Measurements from ENCODE around the gene EFS.

Gene EFS

GRCh38 chr14:23358553-23359166, 6.3 kb downstream of the EFS start:
- no peak for TF ChIP-seq CTCF (conservative IDR thresholded peaks at IDR 0.05; ENCODE audit: low read depth, low read length)
- no peak overlapping the region for H3K4me3 ChIP-seq (ENCODE audit: low read depth, low read length)
- no peak for DNase-seq (ENCODE audit: low read depth)

- TF ChIP-seq CTCF (conservative IDR thresholded peaks at IDR 0.05; ENCODE audit: low read depth, low read length), result no peak
- no peak for DNase-seq (ENCODE audit: low read depth)
- no peak overlapping the region for H3K4me3 ChIP-seq (ENCODE audit: low read depth, low read length)
Measured at GRCh38 chr14:23358042-23358441, 6.9 kb downstream of the EFS start.

DNA sequence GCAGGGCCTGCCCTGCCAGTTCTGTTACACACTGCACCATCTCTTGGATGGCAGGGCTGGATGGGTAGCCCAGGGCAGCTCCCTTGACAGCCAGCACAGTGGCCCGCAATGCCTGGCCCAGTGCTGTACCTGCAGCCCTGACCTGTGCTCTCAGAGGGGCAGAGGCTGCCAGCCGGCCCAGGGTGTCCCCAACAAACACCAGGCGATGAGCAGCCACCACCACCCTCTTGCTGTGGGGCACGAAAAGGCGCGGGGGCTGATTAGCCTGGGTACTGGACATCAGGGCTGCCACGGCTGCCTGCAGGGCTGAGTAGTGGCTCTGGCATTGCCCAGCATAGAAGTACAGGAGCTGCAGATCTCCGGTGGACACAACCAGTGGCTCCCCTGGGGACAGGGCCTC, 7.7 kb downstream of the EFS start:
- H3K4me3 ChIP-seq (ENCODE audit: low read depth, low read length), result no peak overlapping the region
- no peak for DNase-seq (ENCODE audit: low read depth)
- no peak for TF ChIP-seq CTCF (conservative IDR thresholded peaks at IDR 0.05; ENCODE audit: low read depth, low read length)

- TF ChIP-seq CTCF (conservative IDR thresholded peaks at IDR 0.05; ENCODE audit: low read depth, low read length), result no peak
- DNase-seq (ENCODE audit: low read depth), result no peak
- H3K4me3 ChIP-seq (ENCODE audit: low read depth, low read length), result no peak overlapping the region
Measured at GRCh38 chr14:23356662-23357061, 8.3 kb downstream of the EFS start.

GRCh38 chr14:23355871-23356435, 9.0 kb downstream of the EFS start:
- no peak for TF ChIP-seq CTCF (conservative IDR thresholded peaks at IDR 0.05; ENCODE audit: low read depth, low read length)
- no peak for DNase-seq (ENCODE audit: low read depth)
- no peak overlapping the region for H3K4me3 ChIP-seq (ENCODE audit: low read depth, low read length)

DNA sequence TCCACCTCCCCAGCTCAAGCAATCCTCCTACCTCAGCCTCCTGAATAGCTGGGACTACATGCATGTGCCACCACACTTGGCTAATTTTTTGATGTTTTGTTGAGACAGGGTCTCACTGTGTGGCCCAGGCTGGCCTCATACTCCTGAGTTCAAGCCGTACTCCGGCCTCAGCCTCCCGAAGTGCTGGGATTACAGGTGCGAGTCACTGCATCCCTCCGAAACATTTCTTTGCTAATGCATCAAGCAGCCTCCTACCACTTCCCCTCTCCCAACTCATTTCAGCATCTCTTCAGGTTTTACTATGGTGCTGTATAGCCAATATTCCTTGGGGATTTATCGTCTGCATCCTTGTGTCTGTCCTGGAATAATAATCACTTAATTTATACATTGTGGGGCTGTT, 10.0 kb downstream of the EFS start:
- no peak overlapping the region for H3K4me3 ChIP-seq (ENCODE audit: low read depth, low read length)
- no peak for DNase-seq (ENCODE audit: low read depth)
- no peak for TF ChIP-seq CTCF (conservative IDR thresholded peaks at IDR 0.05; ENCODE audit: low read depth, low read length)

DNA sequence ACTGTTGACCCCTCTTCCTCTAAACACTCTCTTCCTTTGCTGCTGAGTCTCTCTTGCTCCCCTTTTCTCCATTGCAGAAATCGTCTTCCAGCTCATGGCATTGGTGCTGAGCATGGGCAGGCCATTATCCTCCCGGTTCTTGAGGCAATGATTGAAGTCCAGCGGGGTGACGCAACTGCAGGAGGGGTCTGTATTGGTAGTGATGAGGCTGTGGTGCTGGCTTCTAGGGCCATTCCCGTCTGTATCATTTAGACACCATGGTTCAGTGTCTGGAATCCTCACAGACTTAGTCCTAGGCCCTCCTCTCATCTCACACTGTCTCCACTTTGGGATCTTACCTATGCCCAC, 11.6 kb downstream of the EFS start:
- no peak for TF ChIP-seq CTCF (conservative IDR thresholded peaks at IDR 0.05; ENCODE audit: low read depth, low read length)
- DNase-seq (ENCODE audit: low read depth), result no peak
- H3K4me3 ChIP-seq (ENCODE audit: low read depth, low read length), result no peak overlapping the region

Data from choroid plexus epithelial cell (primary cell).